Hepatic stellate cell (primary cell): ENCODE data around the gene EML4.
"Not testable (repeated sequence)": the region's sequence is repeated elsewhere in the genome, so short reads cannot be mapped to it uniquely, and the experiment has no call there.

Experiments used
- DNase-seq: peaks from one replicate; pipeline ENCODE4 v3.0.0; 2011; ENCODE audit warnings: low spot score

EML4 gene

DNA sequence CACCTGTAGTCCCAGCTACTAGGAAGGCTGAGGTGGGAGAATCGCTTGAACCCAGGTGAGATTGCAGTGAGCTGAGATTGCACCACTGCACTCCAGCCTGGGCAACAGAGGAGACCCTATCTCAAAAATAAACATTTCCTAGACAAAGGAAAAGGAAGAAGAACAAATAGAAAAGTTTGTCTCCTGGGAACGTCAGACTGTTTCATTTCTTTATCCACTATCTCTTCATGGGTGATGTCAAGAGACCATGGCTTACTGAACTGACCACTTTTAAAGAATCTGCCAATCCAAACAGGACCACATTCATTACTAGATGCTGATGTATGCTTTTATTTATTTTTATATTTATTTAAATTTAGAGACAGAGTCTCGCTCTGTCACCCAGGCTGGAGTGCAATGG is 165.1 kb downstream of the EML4 start:
- no peak for DNase-seq

DNA sequence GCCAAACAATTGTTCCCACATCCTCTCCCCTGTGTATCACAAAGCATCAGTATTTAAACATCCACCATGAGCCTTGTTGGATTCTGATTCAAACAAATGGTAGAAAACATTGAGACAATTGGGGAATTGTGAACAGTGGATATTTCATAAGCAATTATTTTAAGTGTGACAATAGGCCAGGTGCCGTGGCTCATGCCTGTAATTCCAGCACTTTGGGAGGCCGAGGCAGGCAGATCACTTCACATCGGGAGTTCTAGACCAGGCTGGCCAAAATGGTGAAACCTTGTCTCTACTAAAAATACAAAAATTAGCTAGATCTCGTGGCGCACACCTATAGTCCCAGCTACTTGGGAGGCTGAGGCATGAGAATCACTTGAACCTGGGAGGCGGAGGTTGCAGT is 165.7 kb downstream of the EML4 start:
- DNase-seq: not testable (repeated sequence)

DNA sequence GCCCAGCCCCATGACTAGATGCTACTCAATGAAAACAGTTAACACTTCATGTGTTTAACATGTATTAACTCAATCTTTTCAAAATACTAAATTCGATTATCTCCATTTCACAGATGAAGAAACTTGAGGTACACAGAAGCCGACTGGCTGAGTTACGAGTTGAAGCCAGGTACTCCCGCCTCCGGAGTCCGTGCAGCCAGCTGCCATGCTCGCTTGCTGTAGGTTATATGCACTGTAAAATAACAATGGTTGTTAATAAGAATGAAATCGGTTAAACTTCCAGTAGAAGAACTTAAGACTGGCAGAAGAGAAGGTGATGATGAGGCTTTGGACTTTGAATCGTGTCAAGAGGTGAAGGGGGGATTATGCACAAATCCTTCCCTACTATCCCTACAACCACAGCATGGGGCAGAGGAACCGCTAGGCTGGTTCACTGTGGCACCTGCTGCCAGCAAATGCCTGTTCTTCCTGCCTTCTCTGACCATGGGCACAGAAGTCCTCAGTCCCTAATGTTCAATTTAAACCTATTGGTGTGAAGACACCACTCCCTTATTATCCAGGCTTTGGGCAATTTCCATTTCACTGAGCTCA is 166.5 kb downstream of the EML4 start:
- DNase-seq: no peak

DNA sequence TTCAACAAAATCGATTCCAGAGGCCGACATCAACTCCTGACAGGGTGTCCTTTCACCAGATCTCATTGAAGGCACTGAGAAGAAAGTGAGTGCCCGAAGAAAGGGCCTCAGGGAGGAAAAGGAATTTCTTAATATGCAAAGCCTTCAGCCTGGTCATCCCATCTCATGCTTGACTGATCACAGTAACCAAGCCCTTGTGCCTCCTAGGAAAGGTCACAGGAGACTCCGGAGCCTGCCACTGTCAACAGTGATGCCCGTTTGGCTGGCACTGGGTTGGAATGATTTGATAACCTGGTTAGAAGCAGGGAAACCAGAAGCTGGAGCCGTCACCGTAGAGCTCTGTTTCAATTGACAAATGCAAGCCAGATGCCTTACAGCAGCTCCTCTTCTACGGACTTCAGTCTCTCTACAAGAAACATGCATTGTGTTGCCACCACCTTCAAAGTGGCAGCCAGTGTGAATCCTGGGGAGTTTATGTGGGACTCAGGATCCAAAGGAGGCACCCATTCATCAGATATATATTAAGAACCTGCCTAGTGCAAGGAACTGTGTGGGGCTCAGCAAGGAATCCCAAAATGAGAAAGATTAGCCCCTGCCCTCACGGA is 167.3 kb downstream of the EML4 start:
- DNase-seq: no peak

DNA sequence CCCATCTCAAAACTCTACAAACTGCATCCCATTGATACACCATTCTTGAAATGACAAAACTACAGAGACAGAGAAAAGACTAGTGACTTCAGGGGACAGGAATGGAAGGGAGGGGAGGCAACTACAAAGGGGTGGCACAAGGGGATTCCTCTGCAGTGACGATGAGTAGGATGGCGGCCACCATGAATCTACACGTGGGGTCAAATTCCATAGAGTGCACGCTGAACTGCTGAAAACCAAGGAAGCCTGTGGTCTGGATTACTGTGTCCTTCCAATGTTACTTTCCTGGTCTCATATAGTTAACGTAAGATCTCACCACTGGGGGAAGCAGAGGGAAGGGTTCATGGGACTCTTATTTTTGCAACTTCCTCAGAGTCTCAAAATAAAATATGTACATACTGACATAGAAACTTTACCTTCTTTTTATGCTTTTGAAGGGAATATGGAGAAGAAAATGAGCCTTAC is 168.2 kb downstream of the EML4 start:
- DNase-seq: no peak

DNA sequence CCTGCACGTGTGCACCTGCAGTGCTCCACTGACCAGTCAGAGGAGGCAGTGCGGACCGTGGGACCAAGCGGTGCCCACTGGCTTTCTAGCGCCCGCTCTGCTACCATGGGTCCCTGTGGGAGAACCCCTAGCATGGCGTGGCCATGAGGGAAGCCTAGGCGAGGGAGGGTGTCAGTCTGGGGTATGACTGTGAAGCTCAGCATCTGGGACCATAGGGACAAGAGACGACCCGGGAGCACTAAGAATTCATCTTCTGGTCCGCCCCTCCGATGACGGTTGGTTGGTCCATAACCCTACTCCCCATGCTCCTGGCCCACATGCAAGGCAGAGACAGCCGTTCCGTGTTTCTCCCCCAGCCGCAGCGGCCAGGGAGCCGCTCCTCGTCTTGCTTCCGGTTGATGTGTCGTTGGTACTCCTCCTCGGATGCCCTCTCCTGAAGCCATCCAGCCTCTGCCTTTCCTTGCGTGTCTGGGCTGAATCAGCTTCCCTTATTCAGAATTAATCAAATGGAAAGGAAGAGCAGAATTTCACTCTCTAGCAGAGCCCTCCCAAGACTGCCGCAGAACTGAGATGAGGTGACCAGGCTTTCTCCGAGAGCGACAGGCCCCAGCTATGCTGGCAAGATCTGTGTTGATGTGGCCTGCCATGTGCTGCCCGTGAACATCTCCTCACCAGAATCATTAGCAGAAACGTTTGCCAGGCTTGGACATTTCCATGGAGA is 168.9 kb downstream of the EML4 start:
- DNase-seq: no peak

DNA sequence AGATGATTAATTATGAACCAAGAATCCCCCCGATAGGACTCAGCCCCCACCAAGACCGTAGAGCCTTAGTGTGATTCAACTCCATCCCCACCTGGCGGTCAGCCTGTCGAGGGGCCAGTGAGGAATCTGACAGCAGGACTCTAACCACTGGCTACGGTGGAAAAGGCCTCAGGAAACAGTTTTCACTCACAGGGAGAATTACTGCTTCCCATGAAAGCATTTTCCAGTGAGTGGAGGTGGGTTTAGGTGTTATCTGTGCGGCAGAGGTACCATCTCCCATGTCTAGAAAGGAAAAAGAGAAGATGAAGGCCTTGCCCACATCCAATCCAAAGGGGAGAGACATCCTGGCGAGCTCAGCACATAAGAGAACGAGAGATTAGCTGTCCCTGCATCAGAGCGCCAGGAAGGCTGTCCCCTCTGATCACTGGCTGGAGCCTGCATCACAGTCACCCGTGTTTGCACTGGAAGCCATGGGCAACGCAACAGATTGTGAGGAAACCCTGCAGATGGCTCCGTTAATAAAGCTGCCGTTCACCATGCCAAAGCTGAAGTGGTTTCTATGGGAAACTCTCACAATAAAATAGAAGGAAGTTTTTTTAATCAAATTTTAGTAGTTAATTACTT is 169.5 kb downstream of the EML4 start:
- DNase-seq: no peak

DNA sequence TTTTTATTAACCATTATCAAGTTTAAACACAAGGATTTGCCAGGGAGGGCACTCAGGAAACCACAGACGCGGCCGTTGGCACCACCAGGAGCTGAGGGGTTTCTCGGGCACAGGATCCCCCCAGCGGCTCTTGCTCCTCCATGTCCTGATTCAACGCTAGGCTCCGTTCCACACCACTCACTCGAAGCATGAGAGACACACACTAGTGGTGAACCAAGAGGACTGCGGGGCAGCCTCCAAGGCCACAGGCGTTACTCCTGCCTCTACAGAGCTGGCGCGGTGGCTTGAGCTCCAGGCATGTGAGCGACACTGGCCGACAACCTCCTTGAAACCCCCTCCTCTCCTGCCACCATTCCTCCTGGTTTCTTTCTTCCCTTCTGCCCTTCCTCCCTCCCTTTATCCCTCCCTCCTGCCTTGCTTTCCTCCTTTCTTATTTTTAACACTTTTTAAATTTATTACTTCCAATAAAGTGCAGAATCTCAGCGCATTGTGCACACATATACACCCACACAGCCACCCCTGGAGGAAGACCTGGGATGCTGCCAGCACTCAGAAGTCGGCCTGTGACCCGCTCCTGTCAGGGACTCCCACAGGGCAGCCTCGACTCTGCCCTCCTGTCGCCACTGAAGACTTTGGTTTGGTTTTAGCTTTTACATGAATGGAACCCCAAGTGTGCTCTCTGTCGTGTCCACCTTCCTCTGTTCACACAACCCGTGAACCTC is 170.2 kb downstream of the EML4 start:
- DNase-seq: no peak

DNA sequence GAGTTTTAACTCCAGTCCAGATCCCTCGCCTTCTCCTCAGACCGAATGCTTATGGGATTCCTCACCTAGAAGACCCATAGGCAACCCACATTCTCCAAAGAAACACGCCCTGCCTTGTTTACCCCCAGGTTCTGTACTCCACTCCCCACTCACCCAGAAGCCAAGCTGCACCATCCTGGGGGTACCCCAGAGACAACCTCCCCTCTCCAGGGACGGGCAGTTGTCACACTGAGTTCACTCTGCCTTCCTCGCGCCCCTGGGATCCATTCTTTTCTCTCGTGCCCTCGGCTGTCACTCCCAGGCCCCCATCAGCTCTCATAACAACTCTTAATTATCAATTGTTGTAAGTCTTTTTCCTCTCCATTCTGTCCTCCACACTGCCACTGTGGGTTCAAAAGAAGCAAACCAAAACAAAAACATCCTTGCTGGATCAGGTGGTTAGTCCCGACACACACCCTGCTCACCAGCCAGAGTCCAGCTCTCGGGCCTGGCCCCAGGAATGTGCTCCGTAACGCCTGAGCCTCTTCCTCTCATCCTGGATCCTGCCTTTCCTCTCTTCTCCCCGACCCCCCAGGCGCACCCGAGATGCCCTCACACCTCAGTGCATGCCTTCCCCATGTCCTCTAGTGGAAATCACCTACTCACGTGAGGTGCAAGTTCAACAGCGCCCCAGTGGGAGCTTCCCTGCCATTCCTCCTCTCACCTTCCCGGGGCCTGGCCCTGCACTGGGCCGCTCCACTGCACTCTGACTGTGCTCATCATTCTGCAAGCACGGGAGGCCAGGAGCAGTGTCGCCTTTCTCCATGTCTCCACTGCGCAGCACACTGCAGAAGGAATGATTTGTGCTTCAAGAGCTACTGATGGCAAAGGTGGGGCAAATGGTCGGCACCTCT is 171.1 kb downstream of the EML4 start:
- no peak for DNase-seq

DNA sequence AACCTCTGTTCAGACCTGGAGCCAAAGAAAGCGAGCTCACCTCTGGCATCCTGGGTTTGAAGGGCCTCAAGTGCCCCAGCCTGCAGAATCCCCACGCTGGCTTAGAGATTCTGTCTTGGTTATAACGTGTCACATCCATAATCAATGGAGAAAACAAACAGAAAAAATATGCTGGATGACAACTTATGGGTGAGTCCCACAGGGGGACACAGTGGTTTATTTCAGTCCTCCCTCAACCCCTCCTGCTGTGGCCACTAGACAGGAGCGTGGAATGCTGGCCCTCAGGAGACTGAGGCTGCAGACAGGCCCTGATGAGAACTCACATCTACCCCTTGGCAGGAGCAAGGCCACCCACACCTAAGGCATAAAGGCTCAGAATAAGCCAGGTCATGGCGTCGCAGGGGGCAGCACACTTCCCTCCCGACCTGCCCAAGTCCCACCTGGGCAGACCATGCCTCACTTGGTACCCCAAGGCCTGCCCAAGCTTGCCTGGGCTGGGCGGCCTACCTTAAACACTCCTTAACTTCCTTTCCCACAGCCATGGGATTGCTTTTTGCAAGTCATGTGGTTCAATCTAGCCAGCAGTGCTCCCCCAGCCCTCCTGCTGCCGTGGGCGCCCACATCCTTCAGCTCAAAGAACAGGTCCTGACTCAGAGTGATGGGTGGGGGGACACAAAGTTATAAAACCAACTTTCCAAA is 171.9 kb downstream of the EML4 start:
- no peak for DNase-seq

DNA sequence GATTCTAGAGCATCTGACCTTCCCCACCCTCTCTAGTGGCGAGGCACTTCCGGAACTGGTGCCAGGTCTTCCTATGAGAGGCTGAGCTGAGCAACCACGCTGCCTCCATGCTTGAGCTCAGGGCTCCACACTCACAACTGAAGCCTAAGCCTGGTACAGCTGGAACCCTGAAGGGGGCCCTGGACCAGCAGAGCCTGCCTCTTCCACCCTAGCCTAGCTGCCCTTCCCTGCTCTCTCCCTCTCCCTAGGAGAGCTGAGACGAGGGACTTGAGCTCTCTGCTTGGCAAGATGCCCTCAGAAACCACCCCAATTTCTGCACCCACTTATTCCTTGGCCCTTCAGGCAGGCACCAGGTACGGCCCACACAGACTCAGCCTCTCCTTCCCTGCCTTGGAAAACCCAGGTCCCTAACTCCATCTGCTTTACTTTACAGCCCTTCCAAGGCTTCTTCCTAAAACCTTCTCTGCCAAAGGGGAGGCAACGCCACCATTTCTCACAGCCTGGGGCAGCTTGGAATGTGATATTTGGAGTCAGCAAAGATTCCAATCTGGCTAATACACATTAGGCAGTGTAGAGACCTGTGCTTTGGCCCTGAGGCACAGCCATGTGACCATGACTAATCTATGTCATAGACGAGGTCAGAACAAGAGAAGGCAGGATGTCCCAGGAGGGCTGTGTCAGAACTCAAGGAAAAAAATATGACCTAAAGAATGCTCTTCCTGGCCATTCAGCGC is 173.1 kb downstream of the EML4 start:
- DNase-seq: peak; percentile 92

DNA sequence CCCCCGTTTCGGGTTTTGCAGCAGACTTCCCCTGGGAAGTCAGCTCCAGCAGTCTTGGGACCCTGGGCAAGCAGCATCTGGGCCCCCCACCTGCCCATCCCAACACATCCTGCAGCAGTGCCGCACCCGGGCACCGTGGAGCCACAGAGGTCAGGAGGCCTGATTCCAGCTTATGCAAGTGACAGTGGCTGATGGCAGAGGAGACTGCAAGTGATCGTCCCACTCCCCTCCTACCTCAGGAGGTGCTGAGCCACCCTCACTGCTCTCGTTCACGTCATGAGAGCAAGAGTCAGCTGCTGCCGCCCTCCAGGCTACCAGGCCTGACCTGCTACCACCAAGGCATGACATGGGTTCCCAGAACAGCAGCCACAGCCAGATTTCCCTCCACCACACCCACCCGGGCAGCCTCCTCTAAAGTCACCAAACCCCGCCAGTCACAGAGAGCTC is 173.7 kb downstream of the EML4 start:
- DNase-seq: no peak

DNA sequence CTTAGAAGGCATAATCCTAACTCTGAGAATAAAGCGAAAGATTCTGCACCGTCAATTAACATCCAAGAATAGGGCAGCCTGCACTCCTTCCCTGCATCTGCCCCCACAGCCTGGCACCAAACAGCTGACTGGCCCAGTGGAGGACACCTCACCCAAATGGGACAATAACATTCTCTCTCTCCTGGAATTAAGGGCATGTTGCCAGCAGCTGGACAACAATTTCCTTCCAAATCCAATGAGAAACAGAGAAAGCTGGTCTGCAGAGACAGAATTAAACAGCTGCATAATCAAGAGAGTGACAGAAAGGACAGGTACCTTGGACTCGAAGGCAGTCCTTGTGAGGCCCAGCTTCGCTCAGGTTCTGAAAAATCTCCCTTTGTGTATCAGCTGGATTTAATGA is 176.8 kb downstream of the EML4 start:
- no peak for DNase-seq

DNA sequence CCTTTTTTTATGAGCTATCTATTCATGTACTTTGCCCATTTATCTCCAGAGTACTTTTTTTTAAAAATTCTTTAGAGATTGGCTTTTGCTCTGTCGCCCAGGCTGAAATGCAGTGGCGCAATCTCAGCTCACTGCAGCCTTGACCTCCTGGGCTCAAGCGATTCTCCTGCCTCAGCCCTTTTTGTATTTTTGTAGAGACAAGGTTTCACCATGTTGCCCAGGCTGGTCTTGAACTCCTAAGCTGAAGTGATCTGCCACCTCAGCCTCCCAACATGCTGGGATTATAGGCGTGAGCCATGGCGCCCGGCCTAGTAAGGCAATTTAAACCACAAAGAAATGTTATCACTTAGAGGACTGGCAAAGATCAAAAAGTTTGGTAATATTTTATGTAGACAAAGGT is 177.7 kb downstream of the EML4 start:
- not testable (repeated sequence) for DNase-seq

DNA sequence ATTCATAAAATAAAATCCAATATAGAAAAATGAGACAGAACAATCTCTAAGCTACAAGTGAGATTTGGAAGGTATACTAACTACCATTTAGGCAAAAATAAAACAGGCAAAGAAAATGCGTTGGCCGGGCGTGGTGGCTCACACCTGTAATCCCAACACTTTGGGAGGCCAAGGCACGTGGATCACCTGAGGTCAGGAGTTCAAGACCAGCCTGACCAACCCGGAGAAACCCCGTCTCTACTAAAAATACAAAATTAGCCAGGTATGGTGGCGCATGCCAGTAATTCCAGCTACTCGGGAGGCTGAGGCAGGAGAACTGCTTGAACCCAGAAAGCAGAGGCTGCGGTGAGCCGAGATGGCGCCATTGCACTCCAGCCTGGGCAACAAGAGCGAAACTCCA is 178.4 kb downstream of the EML4 start:
- not testable (repeated sequence) for DNase-seq

DNA sequence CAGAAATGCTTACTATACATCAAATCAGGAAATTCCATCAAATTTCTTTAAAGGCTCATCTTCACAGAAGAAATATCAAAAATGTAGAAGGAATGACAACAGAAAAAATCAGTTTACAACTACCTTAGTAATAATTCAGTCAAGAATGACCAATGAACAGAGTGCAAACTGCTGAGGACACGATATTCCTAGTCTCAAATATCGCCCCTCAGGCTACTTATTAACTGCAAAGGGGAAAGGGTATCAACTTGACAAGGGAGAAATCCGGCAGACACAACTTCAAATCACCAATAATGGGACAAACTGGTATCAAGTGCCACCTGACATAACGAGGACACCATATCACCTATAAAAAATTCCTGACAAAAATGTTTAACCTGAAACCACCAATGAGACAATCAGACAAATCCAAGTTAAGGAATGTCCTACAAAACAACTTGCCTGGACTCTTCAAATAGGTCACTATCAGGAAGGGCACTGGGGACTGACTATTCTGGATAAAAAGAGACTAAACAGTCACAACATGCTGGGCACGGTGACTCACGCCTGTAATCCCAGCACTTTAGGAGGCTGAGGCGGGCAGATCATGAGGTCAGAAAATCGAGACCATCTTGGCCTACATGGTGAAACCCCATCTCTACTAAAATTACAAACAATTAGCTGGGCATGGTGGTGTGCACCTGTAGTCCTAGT is 179.1 kb downstream of the EML4 start:
- no peak for DNase-seq

DNA sequence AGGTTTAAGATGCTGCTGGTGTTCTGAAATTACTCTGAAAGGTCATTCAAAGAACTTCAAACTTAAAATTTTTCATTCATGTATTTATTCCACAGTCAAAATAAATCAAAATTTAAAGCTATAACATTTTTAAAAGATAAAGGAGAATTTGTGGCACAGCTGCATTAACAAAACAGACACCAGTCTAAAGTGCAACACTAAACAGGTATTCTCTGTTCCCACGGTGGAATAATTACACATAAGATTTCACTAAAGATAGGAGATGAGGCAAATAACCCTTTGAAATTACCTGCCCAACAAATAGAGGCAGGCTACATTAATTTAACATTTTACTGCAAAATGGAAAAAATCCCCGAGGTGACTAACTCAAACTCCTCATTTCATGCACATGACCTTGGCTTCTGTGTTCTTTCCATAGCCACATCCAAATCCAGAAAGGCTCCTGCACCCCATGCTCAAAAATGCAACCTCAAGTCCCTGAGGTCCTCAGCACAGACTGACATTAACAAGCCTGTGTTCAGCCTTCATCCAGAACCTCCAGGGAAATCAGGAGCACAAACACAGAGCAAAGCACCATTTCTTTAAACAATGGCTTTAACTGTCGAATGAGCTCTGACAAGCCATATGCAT is 181.4 kb downstream of the EML4 start:
- no peak for DNase-seq

DNA sequence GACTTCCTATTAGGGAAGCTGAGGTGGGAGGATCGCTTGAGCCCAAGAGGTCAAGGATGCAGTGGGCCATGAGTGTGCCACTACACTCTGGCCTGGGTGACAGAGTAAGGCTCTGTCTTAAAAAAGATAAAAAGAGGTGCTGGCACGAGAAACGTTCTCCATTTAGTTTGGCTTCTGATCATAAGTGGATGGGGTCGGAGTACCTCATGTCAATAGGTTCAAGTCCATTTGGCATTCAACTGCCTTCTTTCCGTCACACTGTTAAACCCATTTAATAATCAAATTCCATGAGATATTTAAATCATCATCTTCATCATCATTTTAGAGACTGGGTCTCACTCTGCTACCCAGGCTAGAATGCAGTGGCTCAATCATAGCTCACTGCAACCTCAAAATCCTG is 182.7 kb downstream of the EML4 start:
- no peak for DNase-seq
